DMS114 treated with DMSO at 0.1 percent for 48 hours (cell line): ENCODE data around the gene PGF.

Experiments used
- DNase-seq: peaks from one replicate; lab custom pipeline; 2025; ENCODE audit not compliant: unreplicated experiment; lab: John Stamatoyannopoulos, UW

The PGF gene

DNA sequence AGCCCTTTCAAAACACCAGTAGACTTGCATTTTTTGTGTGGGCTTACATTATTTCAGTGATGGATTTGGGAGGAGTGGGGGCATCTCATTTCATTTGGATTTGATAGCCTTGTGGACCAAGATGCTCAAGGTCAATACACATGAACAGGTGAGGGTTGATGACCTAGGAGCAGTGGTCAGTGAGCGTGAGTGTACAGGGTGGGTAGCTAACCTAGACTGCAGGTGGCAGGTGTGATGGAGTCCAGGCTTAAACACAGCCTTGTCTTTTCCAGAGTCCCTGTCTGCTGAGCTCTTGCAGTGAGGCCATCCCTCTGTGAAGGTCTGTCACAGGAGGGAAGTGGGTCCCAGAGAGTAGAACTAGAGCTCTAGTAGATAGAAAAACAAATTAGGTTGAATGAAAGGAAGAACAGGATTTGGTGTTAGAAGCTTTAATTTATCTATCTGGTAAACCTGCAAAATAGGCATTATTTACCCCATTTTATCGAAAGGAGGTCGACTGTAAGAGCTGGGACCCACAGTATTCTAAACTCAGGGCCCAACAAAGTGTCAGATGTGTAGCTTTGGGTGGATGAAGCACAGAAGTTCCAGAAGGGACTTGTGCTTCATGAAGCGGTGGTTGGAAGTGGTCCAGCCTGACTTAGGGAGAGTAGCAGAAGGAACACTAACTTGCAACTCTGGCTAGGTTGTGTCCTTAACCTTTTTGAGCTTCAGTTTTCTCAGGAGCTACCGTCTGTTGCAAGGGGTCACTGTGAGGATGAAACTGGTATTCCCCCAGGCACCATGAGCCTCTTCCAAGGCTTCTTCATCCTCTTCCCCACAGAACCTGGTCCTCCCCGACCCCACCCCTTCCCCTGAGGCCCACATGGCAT, 50.5 kb downstream of the PGF start:
- no peak for DNase-seq

DNA sequence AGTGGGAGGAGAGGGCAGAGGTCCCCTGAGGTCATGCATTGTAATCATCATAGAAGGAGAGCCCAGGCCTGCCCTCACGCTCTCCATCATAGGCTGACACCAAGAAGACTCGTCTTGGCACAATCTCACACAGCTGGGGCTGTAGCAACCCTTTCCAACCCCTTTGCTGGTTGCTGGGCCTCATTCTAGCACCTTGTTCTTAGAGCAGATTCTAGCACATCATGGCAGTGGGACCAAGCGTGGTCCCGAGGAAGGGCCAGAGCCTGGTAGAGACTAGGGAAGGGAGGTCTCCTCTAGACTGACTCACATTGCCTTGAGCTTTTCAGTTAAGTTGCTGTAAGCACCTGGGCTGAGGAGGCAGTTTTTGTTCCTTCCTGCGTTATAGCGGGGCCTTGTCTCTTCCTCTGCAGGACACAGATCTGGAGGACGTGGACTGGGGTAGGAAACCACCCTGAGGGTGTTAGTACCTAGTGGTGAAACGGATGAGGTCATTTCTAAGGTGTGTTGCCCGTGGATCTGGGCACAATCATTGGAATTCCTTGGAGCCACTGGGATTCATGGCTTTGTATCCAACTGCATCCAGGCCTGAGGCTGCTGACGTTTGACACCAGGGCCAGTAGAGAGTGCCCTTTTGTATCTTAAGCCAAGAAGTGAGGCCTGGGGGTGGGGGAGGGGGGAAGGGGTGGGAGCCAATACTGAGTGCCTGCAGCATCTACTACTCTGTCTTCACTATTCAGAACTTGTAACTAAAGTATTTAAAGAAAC, 52.3 kb downstream of the PGF start:
- DNase-seq = no peak

DNA sequence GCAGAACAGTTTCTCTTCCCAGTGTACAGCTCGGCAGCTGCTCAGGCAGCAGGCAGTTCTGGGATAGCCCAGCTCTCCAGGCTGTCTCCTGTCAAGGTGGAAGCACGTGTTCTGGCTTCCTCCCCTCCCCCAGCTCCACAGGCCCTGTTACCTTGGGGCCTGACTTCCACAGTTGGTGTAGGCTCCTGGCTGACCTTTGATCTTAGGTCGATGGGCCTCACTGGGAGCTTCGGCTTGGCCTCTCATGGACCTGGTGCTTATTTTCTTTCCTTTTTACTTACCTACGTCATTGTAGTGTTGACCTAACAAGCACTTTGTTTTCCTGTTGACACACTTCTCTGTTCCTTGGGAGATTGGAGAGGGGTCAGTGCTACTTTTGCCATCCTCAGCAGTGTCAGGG, 56.7 kb downstream of the PGF start:
- no peak for DNase-seq

DNA sequence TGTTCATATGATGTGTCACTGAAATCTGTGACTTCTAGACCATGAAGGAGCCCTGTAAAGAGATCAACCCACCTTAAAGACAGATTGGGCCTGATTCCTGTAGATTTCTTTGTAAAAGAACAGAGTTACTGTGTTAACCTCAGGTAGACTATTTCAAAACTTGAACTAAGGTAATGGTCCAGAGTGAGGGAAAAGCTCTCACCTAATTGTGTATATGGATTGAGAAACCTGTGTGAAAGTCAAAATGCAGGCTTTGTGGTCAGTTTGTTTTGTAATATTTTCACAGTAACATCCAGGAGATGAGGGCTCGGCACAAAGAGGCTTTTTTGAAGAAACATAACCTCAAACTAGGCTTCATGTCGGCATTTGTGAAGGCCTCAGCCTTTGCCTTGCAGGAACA, 57.3 kb downstream of the PGF start:
- DNase-seq = no peak

DNA sequence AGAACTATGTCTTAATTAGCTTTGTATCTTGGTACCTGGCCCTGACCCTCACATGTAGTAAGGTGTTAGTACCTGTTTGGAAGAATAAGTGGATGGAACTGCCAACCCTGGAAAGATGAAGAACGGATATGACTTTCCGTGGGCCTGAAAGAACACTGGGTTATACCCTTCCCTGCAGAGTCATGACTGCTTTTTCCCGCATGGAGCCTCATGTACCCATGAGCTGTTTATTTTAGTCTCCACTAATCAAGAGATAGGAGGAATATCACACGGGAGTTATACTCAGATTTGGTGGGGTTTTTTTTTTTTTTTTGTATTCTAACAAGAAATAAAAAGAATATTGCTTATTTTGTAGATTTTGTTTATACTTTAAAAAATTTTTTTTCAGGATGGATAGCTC, 57.8 kb downstream of the PGF start:
- no peak for DNase-seq

DNA sequence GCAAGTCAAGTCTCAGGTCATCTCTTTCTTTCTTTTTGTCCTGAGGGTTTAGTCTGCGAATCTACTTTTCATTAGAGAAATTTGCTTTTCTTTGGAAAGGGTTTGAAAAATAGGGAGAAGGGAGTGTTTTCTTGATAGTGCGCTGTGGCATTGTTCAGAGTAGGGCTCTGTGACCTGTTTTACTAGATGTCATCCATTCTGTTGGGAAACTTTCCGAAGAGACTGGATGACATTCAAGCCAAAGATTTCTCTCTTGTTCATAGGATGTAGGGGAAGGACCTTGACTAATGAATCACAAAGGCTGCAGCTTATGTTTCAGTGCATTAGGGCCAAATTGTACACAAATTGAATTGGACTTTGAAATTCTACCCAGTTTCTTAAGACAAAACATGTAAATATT, 59.0 kb downstream of the PGF start:
- DNase-seq = no peak

DNA sequence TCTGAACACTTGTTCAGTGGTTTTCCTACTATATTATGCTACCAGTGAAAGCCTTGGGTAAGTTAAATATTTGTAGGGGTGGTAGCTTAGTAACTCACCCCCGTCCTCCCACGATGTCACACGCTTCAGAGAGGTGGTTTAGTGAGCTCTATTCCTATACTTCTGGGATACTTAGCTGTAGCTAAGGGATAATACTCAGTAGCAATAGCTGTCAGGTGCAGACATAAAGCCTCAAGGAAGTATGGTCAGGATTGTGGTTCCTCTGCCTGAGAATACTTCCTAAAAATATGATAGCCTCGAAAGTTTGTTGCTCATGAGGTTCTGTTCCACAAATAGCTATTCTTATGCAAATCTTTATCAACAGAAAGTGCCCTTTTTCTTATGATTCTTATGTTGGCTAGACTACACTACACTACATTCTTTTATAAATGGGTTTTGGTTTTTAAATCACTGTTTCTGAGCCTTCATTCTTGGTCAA, 61.7 kb downstream of the PGF start:
- no peak for DNase-seq

DNA sequence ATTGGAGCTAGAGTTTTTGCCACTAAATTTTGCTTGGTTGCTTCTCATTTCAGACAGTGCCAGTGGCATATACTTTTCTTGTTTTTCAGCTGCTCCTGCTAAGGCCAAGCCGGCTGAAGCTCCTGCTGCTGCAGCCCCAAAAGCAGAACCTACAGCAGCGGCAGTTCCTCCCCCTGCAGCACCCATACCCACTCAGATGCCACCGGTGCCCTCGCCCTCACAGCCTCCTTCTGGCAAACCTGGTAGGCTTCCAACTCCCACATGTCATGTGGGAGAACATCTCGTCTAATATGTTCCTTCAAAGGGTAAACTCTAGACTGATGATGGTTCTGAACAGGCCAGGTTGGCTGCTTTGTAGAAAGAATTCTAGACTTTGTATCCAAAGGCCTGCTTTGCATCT, 62.7 kb downstream of the PGF start:
- DNase-seq = no peak

DNA sequence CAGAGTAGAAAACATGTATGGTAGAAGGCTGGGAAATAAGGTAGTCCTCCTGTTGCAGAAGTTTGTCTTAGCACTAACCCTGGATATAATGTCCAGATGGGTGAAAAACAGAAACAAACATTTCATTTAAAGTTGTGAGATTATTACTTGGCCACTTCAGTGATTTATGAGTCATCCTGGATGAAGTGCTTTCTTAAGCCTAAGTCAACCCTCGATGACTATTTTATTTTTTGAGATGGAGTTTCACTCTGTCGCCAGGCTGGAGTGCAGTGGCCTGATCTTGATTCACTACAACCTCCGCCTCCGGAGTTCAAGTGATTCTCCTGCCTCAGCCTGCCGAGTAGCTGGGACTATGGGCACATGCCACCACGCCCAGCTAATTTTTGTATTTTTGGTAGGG, 63.5 kb downstream of the PGF start:
- DNase-seq = no peak
